Right hindlimb (tissue), 1 donor: ENCODE measurements around the gene BLOC1S4.

ENCODE experiments used
- DNase-seq: peaks from one replicate; pipeline ENCODE4 v3.0.0-alpha.2; 2018

BLOC1S4 gene

DNA sequence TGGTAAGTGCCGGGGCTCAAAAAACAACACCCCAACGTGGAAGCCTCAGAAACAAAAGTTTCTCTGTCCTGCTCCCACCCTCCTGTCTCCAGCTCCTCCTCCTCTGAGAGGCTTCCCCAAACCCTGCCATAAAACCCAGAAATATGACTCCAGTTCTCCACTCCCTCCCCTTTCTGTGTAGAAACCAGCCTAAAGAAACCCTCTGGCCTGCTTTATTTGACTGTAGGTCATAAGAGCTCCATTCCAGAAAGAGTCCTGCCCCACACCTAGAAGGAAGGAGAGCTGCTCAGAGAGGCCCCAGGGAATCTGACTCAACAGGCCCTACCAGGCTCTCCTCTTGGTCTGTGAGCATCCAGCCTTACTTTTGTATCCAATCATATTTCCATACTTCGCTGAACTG is 23.2 kb upstream of the BLOC1S4 start:
- no peak for DNase-seq

DNA sequence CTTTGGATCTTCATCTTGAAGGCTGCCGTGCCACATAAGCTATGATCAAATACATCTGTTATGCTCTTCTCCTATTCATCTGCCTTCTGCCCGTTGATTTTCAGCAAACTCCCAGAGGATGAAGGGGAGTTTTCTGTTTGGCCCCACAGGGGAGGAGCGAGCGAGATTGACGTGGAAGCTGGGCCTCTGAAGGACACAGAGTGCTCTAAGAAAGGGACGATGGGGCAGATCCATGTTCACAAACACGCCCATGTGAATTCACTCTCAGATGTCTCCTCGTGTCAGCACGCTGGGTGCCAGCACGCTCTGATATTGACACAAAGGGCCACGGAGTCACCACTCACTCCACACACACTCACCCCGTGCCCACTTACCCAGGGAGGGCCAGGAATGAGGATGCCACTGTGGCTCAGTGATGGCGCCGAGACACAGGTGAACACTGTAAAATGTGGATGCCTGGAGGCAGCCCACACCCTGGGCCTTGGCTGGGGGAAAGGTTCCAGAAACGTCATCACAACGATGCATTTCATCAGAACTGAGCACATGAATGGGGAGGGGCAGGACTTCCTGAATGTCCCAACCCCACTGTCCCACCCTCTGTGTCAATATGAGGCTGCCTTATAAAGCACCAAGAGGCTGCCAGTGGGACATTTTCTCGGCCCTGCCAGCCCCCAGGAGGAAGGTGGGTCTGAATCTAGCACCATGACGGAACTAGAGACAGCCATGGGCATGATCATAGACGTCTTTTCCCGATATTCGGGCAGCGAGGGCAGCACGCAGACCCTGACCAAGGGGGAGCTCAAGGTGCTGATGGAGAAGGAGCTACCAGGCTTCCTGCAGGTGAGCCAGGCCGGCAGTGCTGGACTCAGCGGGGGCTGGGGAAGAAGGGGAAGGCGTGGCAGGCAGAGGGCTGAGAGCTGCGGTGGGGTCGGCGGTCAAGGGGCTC is 22.5 kb upstream of the BLOC1S4 start, which contains the start of gene S100P:
S100P (plus strand) TSS at position 648 of the 946 bp plus-strand sequence; CDS start at position 703, 55 bp downstream.
- no peak for DNase-seq

DNA sequence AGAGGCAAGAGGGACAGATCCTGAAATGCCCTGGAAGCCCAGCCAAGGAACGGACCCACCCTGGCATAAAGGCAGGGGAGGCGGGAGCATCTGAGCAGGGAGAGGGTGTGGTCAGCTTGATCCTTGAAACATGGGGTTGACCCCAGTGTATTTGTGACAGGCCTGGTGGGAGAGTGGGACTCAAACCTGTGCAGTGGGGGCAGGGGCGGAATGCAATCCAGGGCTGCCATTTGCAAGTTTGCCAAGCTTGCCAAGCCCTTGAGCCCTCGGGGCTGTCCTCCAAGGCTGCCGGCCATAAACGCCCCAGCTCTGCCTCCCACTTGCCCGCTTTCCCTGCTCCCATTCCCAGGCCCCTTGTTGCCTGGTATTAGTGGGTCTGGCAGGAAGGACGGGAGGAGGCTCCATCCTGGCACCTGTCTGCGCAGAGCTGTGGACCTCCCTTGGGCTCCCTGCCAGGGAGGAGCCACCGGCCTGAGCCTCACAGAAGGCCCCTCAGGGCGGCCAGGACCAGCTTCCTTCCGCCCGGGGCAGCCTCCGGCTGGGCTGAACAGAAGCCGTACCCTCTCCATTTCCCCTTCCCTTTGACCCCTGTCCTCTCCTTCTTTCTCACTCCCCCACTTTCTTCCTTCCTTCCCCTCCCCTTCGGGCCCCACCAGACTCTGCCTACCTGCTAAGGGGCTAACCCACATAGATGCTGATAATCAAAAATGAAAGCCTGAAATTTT is 21.6 kb upstream of the BLOC1S4 start:
- DNase-seq: no peak

DNA sequence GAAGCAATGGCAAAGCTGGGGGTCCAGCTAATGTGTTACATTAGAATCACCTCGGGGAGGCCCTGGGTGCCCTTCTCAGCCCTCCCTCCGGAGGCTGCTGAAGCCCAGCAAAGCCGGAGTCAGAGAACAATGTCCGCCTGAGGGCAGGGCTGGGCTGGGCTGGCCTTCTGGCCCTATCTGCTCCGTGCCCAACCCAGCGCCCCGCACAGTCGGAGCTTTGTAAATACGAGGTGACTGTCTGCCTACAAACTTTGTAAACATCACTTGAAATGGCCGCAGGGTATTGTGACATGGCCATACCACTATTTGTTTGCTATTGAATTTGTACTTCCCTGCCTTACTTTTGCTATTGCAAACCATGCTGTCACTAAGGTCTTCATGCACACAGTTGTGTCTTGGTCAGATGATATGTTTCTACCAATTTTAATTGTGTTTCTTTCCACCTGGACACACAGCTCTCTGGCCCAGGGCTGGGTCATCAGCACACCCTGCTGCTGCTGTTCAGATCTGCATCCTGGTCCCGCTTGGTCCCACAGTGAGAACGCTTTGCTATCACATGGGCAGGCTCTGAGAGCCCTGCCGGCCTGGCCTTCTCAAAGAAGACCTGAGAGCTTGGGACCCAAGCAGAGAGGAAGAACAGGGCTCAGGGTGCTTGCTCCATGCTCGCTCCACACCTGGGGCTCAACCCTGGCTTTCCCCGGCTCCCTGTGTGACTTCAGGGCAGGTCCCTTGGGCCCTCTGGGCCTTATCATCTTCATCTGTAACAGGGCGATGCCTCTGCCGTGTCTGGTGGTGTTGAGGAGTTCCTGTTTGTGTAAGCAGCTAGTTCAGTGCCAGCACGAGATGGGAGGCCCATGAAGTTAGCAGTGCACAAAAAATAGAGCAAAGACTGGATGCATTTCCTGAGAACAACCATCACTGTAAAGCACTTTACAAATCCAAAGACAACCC is 20.0 kb upstream of the BLOC1S4 start:
- no peak for DNase-seq

DNA sequence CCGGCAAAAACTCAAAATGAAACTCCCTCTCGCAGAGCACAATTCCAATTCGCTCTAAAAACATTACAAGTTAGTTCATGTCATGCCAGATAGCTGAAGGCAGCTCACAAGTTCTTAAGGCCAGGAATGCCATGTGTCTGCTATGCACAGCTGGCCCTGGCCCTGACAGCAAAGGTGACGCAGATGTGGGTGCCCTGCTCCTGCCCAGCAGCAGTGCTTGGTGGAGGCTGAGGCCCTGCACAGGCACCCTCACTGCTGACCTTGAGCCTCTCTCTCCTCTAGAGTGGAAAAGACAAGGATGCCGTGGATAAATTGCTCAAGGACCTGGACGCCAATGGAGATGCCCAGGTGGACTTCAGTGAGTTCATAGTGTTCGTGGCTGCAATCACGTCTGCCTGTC is 19.4 kb upstream of the BLOC1S4 start:
- DNase-seq: no peak

DNA sequence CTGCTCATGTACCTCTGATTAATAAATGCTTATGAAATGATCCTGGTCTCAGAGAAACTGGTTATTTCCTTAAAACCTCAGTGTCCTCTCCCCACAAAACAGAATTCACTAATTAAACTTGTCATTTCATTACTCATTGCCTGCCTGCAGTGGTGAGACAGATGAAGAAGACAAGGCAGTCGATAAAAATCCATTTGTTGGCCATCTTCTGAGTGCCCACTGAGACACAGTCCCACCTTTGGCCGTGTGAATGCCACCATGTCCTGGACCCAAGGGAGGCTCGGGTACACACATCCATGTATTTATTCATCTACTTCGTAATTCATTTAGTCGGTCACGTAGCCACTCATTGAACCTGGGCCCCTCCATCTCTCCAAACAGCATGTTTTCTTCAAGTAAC is 18.8 kb upstream of the BLOC1S4 start:
- no peak for DNase-seq

DNA sequence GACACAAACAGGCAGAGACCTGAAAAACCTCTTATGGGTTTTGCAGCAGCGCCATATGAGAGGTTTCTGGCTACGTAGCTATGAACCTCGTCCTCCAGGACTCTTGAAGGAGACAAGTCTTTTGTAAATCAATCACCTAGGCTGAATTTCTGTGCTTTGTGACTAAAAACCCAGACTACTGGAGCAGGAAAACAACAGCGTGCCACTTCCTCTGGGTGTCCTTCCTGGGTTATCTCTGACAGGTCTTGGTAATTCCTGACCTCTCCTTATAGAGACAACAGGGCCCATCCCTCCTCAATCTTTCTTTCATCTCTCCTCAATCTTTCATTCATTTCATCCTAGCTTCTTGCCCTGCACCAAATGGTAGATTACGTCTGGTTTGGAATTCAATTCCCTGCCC is 16.6 kb upstream of the BLOC1S4 start:
- no peak for DNase-seq

DNA sequence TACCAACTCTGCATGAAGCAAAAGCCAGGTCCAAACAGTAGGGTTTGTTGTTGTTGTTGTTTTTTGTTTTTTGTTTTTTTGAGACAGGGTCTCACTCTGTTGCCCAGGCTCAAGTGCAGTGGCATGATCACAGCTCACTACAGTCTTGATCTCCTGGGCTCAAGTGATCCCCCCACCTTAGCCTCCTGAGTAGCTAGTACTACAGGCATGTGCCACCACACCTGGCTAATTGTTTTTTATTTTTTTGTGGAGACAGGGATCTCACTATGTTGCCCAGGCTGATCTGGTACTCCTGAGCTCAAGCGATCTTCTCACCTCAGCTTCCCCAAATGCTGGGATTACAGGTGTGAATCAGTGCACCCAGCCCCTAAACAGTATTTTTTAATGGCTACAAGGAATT is 16.1 kb upstream of the BLOC1S4 start:
- no peak for DNase-seq

DNA sequence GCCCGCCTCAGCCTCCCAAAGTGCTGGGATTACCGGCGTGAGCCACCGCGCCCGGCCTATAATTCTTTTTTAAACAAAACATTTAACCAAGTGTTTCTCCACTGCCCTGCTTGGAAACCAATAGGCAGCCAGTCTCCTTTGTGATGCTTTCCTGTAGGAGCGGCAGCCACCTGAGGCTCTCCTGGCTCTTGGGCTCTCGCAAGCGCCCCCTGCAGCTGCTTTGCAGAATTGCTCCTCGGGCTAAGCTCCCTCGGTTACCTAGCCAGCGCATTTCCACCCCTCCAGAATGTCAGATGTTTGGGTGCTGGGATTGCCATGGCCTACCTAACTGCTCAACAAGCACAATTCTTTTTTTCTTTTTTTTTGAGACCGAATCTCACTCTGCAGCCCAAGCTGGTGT is 14.6 kb upstream of the BLOC1S4 start:
- DNase-seq: no peak

DNA sequence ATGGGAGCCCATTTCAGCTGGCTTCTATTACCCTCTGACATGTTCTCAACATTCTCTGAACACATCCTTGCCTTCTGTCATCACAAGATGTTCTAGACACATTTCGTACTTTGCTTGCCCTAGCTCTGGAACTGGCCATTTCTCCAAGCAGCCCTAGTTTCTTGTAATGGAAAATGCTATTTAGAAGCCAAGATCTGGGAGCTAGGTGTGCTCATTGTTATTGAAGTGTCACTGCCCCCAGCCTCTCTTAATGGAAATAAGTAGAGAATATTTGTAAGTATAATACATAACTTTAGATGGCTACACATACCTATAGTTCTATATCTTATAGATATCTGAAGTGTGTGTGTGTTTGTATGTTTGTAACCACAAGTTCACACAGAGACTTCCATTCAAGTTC is 13.2 kb upstream of the BLOC1S4 start:
- no peak for DNase-seq

DNA sequence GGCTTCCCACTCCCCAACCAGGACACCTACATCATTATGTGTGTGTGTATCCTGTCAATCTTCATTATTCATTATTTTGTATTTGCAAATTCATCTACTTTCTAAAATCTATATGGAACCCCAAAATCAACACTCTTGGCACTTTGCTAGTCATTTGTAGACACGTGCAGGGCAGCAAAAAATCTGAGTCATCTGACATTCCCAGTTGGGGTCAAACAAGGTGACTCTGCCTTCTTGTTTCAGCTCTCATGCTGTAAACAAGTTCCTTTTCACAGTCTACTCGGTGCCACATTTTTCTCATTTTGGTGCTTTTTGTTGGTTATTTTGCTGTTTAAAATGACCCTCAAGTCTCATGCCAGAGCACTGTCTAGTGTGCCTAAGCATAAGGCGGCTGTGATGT is 12.2 kb upstream of the BLOC1S4 start:
- no peak for DNase-seq

DNA sequence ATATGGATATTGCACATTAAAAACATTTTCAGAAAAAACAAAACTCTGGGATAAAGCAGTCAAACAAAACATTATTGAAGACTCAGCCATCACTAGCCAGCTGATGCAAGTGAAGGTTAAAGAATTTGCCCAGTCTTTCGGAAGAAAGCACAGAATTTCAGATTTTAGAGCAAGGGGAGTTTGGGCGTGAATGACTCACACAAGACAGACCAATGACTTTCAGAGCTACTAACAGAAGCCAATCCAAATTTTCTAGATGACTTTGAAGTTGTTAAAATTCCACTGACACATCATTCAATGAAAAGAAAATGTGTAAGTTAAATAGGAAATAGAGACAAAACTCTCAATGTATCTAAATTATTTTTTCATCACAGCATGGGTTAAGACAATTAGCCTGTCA is 10.3 kb upstream of the BLOC1S4 start:
- no peak for DNase-seq

DNA sequence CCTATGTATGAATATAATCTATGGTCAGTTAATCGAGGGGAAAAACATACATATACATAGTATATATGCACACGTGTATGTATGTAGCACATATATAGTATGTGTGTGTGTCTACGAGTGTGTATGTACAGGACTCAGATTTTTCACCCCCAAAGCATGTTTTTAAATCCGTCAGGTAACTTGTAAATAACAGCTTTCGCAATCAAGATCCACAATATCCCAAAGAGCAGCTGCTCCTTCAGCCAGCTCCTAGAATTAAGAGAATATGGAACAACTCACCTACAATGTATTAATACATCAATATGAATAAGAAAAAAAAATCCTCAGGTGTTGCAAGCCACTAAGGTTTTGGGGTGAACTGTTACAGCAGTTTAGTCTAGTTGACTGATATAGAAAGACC is 9.8 kb upstream of the BLOC1S4 start:
- DNase-seq: no peak

DNA sequence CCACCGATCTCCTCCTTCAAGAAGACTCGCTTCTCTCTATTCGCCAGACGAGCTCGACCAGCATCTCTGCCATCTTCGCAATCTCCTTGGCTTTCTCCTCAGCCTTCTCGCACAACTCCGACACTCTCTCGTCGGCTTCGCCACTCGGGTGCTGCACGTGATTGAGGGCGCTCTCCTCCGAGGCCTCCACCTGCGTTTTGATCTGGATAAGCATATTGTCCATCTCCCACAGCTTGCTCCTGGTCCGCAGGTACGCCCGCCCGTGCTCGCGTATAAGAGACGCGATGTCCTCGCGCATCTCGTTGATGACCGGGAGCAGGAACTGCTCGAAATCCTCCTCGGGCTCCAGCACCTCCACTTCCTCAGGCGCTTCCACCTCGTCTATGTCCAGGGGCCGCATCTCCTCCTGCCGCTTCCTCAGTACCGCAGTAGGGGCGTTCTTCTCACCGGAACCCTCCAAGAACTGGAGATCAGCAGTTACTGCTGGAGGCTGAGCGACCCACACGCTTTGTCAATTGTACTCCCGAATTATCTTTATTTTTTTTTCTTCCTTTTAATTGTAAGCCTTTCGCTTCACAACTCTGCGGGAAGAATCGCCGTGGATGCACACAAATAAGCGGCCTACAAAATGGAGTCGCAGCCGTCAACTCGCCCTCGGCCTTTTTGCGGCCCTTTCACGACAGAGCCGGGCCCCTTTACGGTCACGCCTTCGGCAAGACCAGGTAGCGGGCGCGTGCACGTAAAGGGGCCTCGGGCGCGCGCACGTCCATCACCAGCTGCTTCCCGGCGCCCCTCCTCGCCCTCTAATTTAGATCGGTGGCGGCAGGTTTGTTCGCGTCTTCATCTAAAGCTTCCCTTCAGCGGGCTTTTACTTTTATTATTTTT is 6.5 kb upstream of the BLOC1S4 start, which contains the start of gene MRFAP1L1:
MRFAP1L1 (minus strand) TSS at position 636 of the 885 bp plus-strand sequence; CDS start at position 400, 236 bp downstream.
- DNase-seq: peak; percentile 97

DNA sequence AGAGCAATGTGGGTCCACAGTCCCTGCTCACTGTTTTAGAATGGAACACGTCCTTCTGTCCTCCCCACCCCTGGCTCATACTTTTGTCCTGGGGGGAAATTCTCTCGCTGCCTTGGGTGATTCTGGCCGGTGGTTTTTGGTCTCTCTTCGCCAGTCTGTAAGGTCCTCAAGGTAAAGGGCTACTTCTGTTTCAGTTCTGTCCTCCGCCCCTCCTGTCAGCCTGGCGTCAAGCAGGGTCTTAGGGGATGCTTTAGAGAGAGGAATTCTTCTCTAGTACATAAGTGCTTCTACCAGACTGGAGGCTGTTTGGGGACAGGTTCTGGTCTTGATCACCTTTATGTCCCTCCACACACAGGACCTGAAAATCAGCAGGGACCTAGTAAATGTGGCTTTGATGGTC is 5.7 kb upstream of the BLOC1S4 start:
- DNase-seq: no peak

DNA sequence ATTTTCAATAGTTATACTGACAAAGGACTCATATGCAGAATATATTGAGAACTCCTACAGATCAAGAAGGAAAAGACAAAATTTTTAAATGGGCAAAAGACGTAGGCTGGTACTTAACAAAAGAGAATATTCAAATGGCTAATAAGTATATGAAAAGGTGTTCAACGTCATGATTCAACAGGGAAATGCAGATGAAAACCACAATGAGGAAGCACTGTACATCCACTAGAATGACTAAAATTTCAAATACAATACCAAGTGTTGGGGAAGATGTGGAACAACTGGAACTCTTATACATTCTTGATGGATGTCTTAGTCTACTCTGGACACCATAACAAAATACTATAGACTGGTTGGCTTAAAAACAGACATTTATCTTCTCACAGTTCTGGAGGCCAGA is 5.0 kb upstream of the BLOC1S4 start:
- DNase-seq: no peak

DNA sequence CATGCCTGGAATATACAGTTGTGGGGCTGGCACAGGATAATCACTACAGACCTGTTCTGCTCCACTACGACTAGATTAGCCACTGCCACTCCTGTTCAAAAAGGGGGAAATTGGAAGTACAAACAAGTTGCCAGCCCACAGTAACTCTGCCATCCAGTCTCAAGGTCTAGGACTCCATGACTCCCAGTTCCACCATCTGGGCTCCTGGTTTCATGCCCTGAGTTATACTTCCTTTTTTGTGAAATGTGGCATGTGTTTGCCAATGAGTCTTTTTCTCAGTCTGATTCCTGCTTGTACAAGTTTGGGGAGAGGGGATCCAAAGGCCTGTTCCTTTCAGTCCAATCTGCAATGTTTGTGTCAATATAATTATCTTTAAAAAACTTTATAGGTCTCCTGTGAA is 1.0 kb upstream of the BLOC1S4 start:
- no peak for DNase-seq

DNA sequence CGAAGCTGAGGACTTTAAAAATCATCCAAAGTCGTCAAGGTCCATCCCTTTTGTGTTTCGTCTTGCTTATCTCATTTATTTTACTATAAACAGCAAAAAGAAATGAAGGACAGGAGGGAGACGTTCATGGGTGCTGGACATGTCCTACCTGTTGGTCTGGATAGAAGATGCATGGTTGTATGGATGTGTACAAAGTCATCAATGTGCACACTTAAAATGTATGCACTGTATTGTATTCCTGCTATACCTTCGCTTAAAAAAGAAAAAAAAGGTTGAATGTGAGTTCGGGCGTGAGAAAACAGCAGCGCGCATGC is 313 bp upstream of the BLOC1S4 start:
- DNase-seq: no peak

DNA sequence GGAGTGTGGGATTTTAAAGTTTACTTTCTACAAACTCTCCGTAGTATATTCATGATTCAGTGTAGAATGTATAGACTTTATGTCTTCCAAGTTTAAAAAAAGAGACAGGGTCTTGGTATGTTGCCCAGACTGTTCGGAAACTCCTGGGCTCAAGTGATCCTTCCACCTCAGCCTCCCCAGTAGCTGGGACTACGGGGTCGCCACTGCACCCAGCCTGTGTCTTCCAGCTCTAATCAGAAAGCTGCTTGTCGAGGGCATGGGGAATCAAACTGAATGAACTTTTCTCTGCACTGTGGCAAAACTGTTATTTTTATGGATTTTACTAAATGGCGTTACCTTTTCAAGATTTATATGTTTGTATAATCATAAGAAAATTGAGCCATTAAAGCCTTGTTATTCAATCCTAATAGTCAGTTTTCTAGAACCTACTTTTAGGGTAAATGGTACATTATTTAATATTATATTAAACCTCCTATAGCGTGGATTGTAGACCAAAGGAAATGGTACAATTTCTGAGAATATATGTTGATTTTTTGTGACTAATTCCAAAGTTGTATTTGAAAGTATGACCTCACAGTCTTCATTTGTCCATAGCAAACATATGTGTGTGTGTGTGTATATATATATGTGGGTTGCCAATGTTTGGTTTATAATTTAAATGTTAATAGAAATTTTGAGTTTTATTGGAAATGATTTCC is 1.1 kb downstream of the BLOC1S4 start:
- no peak for DNase-seq

DNA sequence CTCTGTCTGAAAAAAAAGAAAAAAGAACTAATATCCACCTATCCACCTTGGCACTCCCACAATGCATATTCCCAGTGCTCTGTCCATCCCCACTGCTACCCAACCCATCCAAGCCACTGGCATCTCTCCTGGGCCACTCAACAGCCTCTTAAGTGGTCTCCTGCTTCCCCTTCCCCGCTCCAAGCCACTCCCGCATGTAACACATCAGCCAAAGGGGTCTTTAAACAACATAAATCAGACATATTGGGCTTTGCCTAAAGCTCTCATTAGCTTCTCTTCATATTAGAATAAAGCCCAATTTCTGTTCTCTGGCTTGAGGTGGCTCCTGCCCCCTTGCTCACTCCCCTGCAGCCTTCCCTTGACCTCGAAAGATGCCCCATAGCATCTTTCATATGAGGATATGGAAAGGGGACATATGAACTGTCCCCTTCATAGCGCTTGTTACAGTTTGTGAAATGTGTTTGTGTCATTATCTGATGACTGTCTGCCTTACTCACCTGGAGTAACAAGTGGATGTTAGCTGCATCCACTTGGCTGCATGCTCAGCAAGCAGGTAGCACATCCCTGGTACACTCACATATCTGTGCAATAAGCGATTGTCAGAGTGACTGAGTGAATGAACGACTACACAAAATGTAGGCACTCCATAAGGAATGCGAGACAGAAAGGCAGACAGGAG is 3.1 kb downstream of the BLOC1S4 start:
- no peak for DNase-seq
